ENCODE results near the gene GALNT16.

The GALNT16 gene

GRCh38 chr14:69320581-69321365 lies 60.8 kb downstream of the GALNT16 start:
- Histone ChIP-seq H3K36me3 (ENCODE audit: control insufficient read depth, low read length) (no peaks in the 10 kb centered on the region), H4K20me1 (ENCODE audit: control insufficient read depth, insufficient read depth, low read depth, low read length) (no peaks in the 10 kb centered on the region), H3F3A (ENCODE audit: control insufficient read depth, insufficient read depth) (no peaks in the 10 kb centered on the region), H3K4me1 (ENCODE audit: control insufficient read depth, low read length) (peaks cover 18% of the 10 kb centered on the region), H3K27me3 (ENCODE audit: control insufficient read depth, low read length) (no peaks in the 10 kb centered on the region), H3K27ac (ENCODE audit: low read depth, low read length) (no peak overlapping the region), H3K4me3 (ENCODE audit: low read length) (no peak overlapping the region), H3K9me2 (replicated peaks; ENCODE audit: control insufficient read depth, low read length) (no peaks in the 10 kb centered on the region), H3K79me2 (ENCODE audit: control insufficient read depth, low read length) (no peaks in the 10 kb centered on the region), H3K9me3 (ENCODE audit: control insufficient read depth, insufficient read depth, low read length) (no peaks in the 10 kb centered on the region), H3K4me2 (ENCODE audit: low read length) (no peak overlapping the region)
- TF ChIP-seq CTCF (IDR thresholded peaks at IDR 0.05; ENCODE audit: low read depth, low read length, poor library complexity, severe bottlenecking) = no peak
- TF ChIP-seq EZH2phosphoT487 (IDR thresholded peaks at IDR 0.05; ENCODE audit: borderline replicate concordance, low read length) = no peak

GRCh38 chr14:69321601-69322330 lies 61.8 kb downstream of the GALNT16 start:
- H3K4me2 ChIP-seq (ENCODE audit: low read length) = no peak overlapping the region
- no peak overlapping the region for H3K4me3 ChIP-seq (ENCODE audit: low read length)
- H3K27ac ChIP-seq (ENCODE audit: low read depth, low read length) = no peak overlapping the region
- H3K9me3 ChIP-seq (ENCODE audit: control insufficient read depth, insufficient read depth, low read length) = no peaks in the 10 kb centered on the region
- TF ChIP-seq CTCF (IDR thresholded peaks at IDR 0.05; ENCODE audit: low read depth, low read length, poor library complexity, severe bottlenecking) (no peak), EZH2phosphoT487 (IDR thresholded peaks at IDR 0.05; ENCODE audit: borderline replicate concordance, low read length) (no peak)
- no peaks in the 10 kb centered on the region for H3K36me3 ChIP-seq (ENCODE audit: control insufficient read depth, low read length)
- no peaks in the 10 kb centered on the region for H3K9me2 ChIP-seq (replicated peaks; ENCODE audit: control insufficient read depth, low read length)
- H4K20me1 ChIP-seq (ENCODE audit: control insufficient read depth, insufficient read depth, low read depth, low read length) = no peaks in the 10 kb centered on the region
- no peaks in the 10 kb centered on the region for H3K79me2 ChIP-seq (ENCODE audit: control insufficient read depth, low read length)
- peaks cover 18% of the 10 kb centered on the region for H3K4me1 ChIP-seq (ENCODE audit: control insufficient read depth, low read length)
- no peaks in the 10 kb centered on the region for H3F3A ChIP-seq (ENCODE audit: control insufficient read depth, insufficient read depth)
- no peaks in the 10 kb centered on the region for H3K27me3 ChIP-seq (ENCODE audit: control insufficient read depth, low read length)

- no peak overlapping the region for H3K27ac ChIP-seq (ENCODE audit: low read depth, low read length)
Observed at GRCh38 chr14:69323266-69323998, 63.5 kb downstream of the GALNT16 start.

More at GRCh38 chr14:69323266-69323998, 63.5 kb downstream of the GALNT16 start:
- Histone ChIP-seq H3K9me2 (replicated peaks; ENCODE audit: control insufficient read depth, low read length) (no peaks in the 10 kb centered on the region), H3K36me3 (ENCODE audit: control insufficient read depth, low read length) (no peaks in the 10 kb centered on the region), H3K4me1 (ENCODE audit: control insufficient read depth, low read length) (peaks cover 6% of the 10 kb centered on the region), H3F3A (ENCODE audit: control insufficient read depth, insufficient read depth) (no peaks in the 10 kb centered on the region), H3K79me2 (ENCODE audit: control insufficient read depth, low read length) (no peaks in the 10 kb centered on the region), H4K20me1 (ENCODE audit: control insufficient read depth, insufficient read depth, low read depth, low read length) (no peaks in the 10 kb centered on the region), H3K4me2 (ENCODE audit: low read length) (no peak overlapping the region), H3K27me3 (ENCODE audit: control insufficient read depth, low read length) (no peaks in the 10 kb centered on the region), H3K9me3 (ENCODE audit: control insufficient read depth, insufficient read depth, low read length) (no peaks in the 10 kb centered on the region), H3K4me3 (ENCODE audit: low read length) (no peak overlapping the region)
- TF ChIP-seq EZH2phosphoT487 (IDR thresholded peaks at IDR 0.05; ENCODE audit: borderline replicate concordance, low read length) (no peak), CTCF (IDR thresholded peaks at IDR 0.05; ENCODE audit: low read depth, low read length, poor library complexity, severe bottlenecking) (no peak)

All from DOHH2 (cell line).